Activated CD8-positive, alpha-beta memory T cell treated with anti-CD3 and anti-CD28 coated beads for 4 hours (primary cell): ENCODE measurements around the gene SUPT6H.
A peak's percentile ranks its signal among the peaks of the same experiment; 100 is the strongest.

Experiments used
- DNase-seq, 2 donors: peaks; one replicate each; pipeline ENCODE4 v3.0.0-alpha.2; 2020; ENCODE audit warnings: low read depth in 2 of 2

The SUPT6H gene

GRCh38 chr17:28737770-28738679 is 76.0 kb downstream of the SUPT6H start:
- no peak for DNase-seq

- peak; percentile 47 to 74 for DNase-seq
Observed at GRCh38 chr17:28738680-28739384, 76.8 kb downstream of the SUPT6H start.

- no peak for DNase-seq
Observed at GRCh38 chr17:28740406-28741357, 78.7 kb downstream of the SUPT6H start.

GRCh38 chr17:28741358-28742349 is 79.6 kb downstream of the SUPT6H start:
- DNase-seq = no peak

- peak; percentile 49 to 55 for DNase-seq
Observed at GRCh38 chr17:28743243-28744103, 81.5 kb downstream of the SUPT6H start, which contains the start of gene TRAF4. TSS of gene TRAF4 (plus strand) at chr17:28744011. CDS start at chr17:28744113, 102 bp downstream.

- DNase-seq = peak; percentile 48
Observed at GRCh38 chr17:28744104-28744971, 82.3 kb downstream of the SUPT6H start.

- no peak for DNase-seq
Observed at GRCh38 chr17:28744972-28745785, 83.2 kb downstream of the SUPT6H start.

- no peak for DNase-seq
Observed at GRCh38 chr17:28745786-28746411, 83.9 kb downstream of the SUPT6H start.

- no peak for DNase-seq
Observed at GRCh38 chr17:28746611-28747050, 84.6 kb downstream of the SUPT6H start.

- DNase-seq = no peak
Observed at GRCh38 chr17:28747051-28747691, 85.2 kb downstream of the SUPT6H start.

GRCh38 chr17:28747801-28748750 is 86.1 kb downstream of the SUPT6H start:
- DNase-seq = no peak

GRCh38 chr17:28748852-28749515 is 87.0 kb downstream of the SUPT6H start:
- no peak for DNase-seq

GRCh38 chr17:28749516-28750177 is 87.6 kb downstream of the SUPT6H start:
- DNase-seq = no peak
